ENCODE measurements around the gene JAKMIP1.

JAKMIP1 gene

GRCh38 chr4:6110681-6111353, 89.5 kb downstream of the JAKMIP1 start:
- DNase-seq (ENCODE audit: low spot score in 2 of 2) (no peak), ATAC-seq (replicated peaks; ENCODE audit: extremely low read depth, poor library complexity, severe bottlenecking) (no peak)
- H3K36me3 Mint-ChIP-seq (ENCODE audit: insufficient read depth) = peaks cover 14% of the 10 kb centered on the region
- no peaks in the 10 kb centered on the region for H3K9me3 Mint-ChIP-seq
- peaks cover 16% of the 10 kb centered on the region for H3K4me1 Mint-ChIP-seq
- H3K27ac Mint-ChIP-seq (ENCODE audit: low read depth) = no peak overlapping the region
- H3K27me3 Mint-ChIP-seq = no peaks in the 10 kb centered on the region
- H3K4me3 Mint-ChIP-seq = no peak overlapping the region

- DNase-seq (ENCODE audit: low spot score in 2 of 2) (no peak), ATAC-seq (replicated peaks; ENCODE audit: extremely low read depth, poor library complexity, severe bottlenecking) (no peak)
- no peak overlapping the region for H3K4me3 Mint-ChIP-seq
- H3K4me1 Mint-ChIP-seq = peaks cover 16% of the 10 kb centered on the region
- no peak overlapping the region for H3K27ac Mint-ChIP-seq (ENCODE audit: low read depth)
- H3K27me3 Mint-ChIP-seq = no peaks in the 10 kb centered on the region
- H3K9me3 Mint-ChIP-seq = no peaks in the 10 kb centered on the region
- peaks cover 14% of the 10 kb centered on the region for H3K36me3 Mint-ChIP-seq (ENCODE audit: insufficient read depth)
Observed at GRCh38 chr4:6109842-6110560, 90.3 kb downstream of the JAKMIP1 start.

DNA sequence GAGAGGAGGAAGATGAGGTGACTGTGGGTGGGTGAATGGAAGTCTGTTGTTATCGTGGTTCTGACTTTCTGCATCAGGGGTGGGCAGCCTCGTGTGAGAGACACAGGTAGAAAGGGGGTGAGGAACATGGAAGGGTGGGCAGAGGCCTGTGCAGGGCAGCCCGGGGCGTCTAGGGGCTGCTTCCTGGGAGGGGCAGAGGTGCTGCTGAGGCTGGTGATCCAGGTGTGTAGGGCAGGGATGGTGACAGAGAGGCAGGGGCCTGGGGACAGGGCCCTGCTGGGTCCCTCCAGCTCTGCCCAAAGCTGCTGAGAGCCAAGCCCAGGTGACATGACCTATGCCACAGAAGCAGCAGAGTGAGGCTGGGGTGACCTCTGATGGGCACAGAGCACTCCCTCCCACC, 92.5 kb downstream of the JAKMIP1 start:
- DNase-seq (ENCODE audit: low spot score in 2 of 2) (no peak), ATAC-seq (replicated peaks; ENCODE audit: extremely low read depth, poor library complexity, severe bottlenecking) (no peak)
- no peaks in the 10 kb centered on the region for H3K27me3 Mint-ChIP-seq
- no peaks in the 10 kb centered on the region for H3K9me3 Mint-ChIP-seq
- peaks cover 9% of the 10 kb centered on the region for H3K4me1 Mint-ChIP-seq
- peaks cover 24% of the 10 kb centered on the region for H3K36me3 Mint-ChIP-seq (ENCODE audit: insufficient read depth)
- H3K4me3 Mint-ChIP-seq = no peak overlapping the region
- H3K27ac Mint-ChIP-seq (ENCODE audit: low read depth) = no peak overlapping the region

GRCh38 chr4:6107114-6107791, 93.1 kb downstream of the JAKMIP1 start:
- Mint-ChIP-seq H3K4me3 (no peak overlapping the region), H3K9me3 (no peaks in the 10 kb centered on the region), H3K36me3 (ENCODE audit: insufficient read depth) (peaks cover 24% of the 10 kb centered on the region), H3K27me3 (no peaks in the 10 kb centered on the region), H3K27ac (ENCODE audit: low read depth) (no peak overlapping the region), H3K4me1 (peaks cover 9% of the 10 kb centered on the region)
- ATAC-seq (replicated peaks; ENCODE audit: extremely low read depth, poor library complexity, severe bottlenecking) (no peak), DNase-seq (ENCODE audit: low spot score in 2 of 2) (no peak)

DNA sequence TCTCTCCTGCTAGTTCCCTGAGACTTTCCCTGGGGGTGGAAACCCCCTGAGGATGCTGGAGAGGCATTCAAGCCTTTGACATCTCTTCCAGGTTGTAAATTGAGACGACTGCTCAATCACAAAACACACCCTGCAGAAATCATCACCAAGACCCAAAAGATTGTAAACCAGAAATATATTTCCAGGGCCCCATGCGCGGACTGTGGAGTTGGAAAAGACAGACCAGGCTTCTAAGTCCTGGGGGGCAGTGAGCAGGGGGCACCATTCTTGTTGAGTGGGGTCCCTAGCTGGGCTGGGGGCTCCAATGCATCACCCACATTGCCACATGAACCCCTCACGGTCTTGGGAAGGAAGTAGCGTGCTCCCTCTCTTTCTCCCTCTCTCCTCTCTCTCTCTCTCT, 94.2 kb downstream of the JAKMIP1 start:
- no peak overlapping the region for H3K4me3 Mint-ChIP-seq
- no peak overlapping the region for H3K27ac Mint-ChIP-seq (ENCODE audit: low read depth)
- no peaks in the 10 kb centered on the region for H3K9me3 Mint-ChIP-seq
- no peaks in the 10 kb centered on the region for H3K27me3 Mint-ChIP-seq
- no peak for ATAC-seq (replicated peaks; ENCODE audit: extremely low read depth, poor library complexity, severe bottlenecking)
- H3K36me3 Mint-ChIP-seq (ENCODE audit: insufficient read depth) = peaks cover 27% of the 10 kb centered on the region
- no peak for DNase-seq (ENCODE audit: low spot score in 2 of 2)
- peaks cover 9% of the 10 kb centered on the region for H3K4me1 Mint-ChIP-seq

- Mint-ChIP-seq H3K36me3 (ENCODE audit: insufficient read depth) (peaks cover 30% of the 10 kb centered on the region), H3K4me3 (no peak overlapping the region), H3K4me1 (peaks cover 9% of the 10 kb centered on the region), H3K27me3 (no peaks in the 10 kb centered on the region), H3K27ac (ENCODE audit: low read depth) (no peak overlapping the region), H3K9me3 (no peaks in the 10 kb centered on the region)
- ATAC-seq (replicated peaks; ENCODE audit: extremely low read depth, poor library complexity, severe bottlenecking) (no peak), DNase-seq (ENCODE audit: low spot score in 2 of 2) (no peak)
Observed at GRCh38 chr4:6105311-6105911, 94.9 kb downstream of the JAKMIP1 start.

GRCh38 chr4:6104541-6105130, 95.7 kb downstream of the JAKMIP1 start:
- DNase-seq (ENCODE audit: low spot score in 2 of 2) (no peak), ATAC-seq (replicated peaks; ENCODE audit: extremely low read depth, poor library complexity, severe bottlenecking) (no peak)
- no peaks in the 10 kb centered on the region for H3K9me3 Mint-ChIP-seq
- no peak overlapping the region for H3K4me3 Mint-ChIP-seq
- no peaks in the 10 kb centered on the region for H3K27me3 Mint-ChIP-seq
- peaks cover 30% of the 10 kb centered on the region for H3K36me3 Mint-ChIP-seq (ENCODE audit: insufficient read depth)
- peaks cover 9% of the 10 kb centered on the region for H3K4me1 Mint-ChIP-seq
- H3K27ac Mint-ChIP-seq (ENCODE audit: low read depth) = no peak overlapping the region

GRCh38 chr4:6097581-6097980, 102.8 kb downstream of the JAKMIP1 start:
- H3K4me3 Mint-ChIP-seq = no peak overlapping the region
- peak overlapping the region; percentile 83 for H3K27ac Mint-ChIP-seq (ENCODE audit: low read depth)
- ATAC-seq (replicated peaks; ENCODE audit: extremely low read depth, poor library complexity, severe bottlenecking) = no peak
- DNase-seq (ENCODE audit: low spot score in 2 of 2) = no peak
- H3K4me1 Mint-ChIP-seq = peaks cover 8% of the 10 kb centered on the region
- peaks cover 5% of the 10 kb centered on the region for H3K9me3 Mint-ChIP-seq
- no peaks in the 10 kb centered on the region for H3K27me3 Mint-ChIP-seq
- peaks cover 11% of the 10 kb centered on the region for H3K36me3 Mint-ChIP-seq (ENCODE audit: insufficient read depth)

DNA sequence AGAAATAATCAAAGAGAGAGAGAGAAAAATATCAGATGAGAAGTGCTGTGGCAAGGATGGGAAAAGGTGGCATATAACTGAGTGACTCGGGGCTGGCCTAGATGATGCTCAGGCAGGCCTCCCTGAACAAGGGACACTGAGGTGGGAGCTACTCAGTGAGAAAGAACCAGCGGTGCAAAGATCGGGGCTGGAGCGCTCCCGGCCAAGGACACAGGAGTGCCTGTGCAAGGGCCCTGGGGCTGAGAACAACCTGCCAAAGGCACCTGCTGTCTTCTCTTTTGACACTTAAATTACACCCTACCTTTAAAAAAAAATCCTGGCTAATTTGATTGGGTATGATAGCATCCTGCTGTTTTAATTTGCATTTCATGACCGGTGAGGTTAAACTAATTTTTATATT, 104.5 kb downstream of the JAKMIP1 start:
- Mint-ChIP-seq H3K27me3 (no peaks in the 10 kb centered on the region), H3K9me3 (peaks cover 5% of the 10 kb centered on the region), H3K27ac (ENCODE audit: low read depth) (no peak overlapping the region), H3K36me3 (ENCODE audit: insufficient read depth) (peaks cover 6% of the 10 kb centered on the region), H3K4me1 (peaks cover 24% of the 10 kb centered on the region), H3K4me3 (no peak overlapping the region)
- no peak for DNase-seq (ENCODE audit: low spot score in 2 of 2)
- ATAC-seq (replicated peaks; ENCODE audit: extremely low read depth, poor library complexity, severe bottlenecking) = no peak

GRCh38 chr4:6095023-6095752, 105.2 kb downstream of the JAKMIP1 start:
- no peak for DNase-seq (ENCODE audit: low spot score in 2 of 2)
- Mint-ChIP-seq H3K4me1 (peaks cover 27% of the 10 kb centered on the region), H3K4me3 (no peak overlapping the region), H3K9me3 (peaks cover 5% of the 10 kb centered on the region), H3K36me3 (ENCODE audit: insufficient read depth) (peaks cover 5% of the 10 kb centered on the region), H3K27me3 (no peaks in the 10 kb centered on the region), H3K27ac (ENCODE audit: low read depth) (peak overlapping the region; percentile 81)
- ATAC-seq (replicated peaks; ENCODE audit: extremely low read depth, poor library complexity, severe bottlenecking) = no peak

DNA sequence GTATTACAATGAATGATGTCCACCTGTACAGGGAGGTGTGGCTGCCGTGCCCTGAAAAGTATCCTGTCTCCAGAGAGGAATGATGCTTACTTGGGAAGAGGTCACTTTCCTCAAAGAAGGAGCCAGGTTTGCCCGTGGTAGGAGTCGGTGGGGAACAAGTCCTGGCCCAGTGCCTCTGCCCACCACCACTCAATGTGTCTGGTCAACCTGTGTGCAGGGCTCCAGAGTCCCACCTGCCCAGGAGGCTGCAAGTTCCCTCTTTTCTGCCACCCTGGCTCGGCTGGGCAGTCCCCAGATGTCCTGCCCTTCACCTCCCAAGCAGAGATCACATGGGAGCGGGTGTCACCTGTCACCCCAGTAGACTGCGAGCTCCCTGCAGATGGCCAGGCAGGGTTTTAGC, 106.7 kb downstream of the JAKMIP1 start:
- Mint-ChIP-seq H3K27me3 (no peaks in the 10 kb centered on the region), H3K36me3 (ENCODE audit: insufficient read depth) (peaks cover 5% of the 10 kb centered on the region), H3K4me3 (no peak overlapping the region), H3K9me3 (peaks cover 5% of the 10 kb centered on the region), H3K4me1 (peaks cover 27% of the 10 kb centered on the region), H3K27ac (ENCODE audit: low read depth) (no peak overlapping the region)
- DNase-seq (ENCODE audit: low spot score in 2 of 2) = no peak
- no peak for ATAC-seq (replicated peaks; ENCODE audit: extremely low read depth, poor library complexity, severe bottlenecking)

- H3K9me3 Mint-ChIP-seq = peaks cover 5% of the 10 kb centered on the region
- peaks cover 33% of the 10 kb centered on the region for H3K4me1 Mint-ChIP-seq
- ATAC-seq (replicated peaks; ENCODE audit: extremely low read depth, poor library complexity, severe bottlenecking) (no peak), DNase-seq (ENCODE audit: low spot score in 2 of 2) (no peak)
- H3K36me3 Mint-ChIP-seq (ENCODE audit: insufficient read depth) = peaks cover 5% of the 10 kb centered on the region
- no peak overlapping the region for H3K4me3 Mint-ChIP-seq
- peak overlapping the region; percentile 82 for H3K27ac Mint-ChIP-seq (ENCODE audit: low read depth)
- no peaks in the 10 kb centered on the region for H3K27me3 Mint-ChIP-seq
Observed at GRCh38 chr4:6092971-6093370, 107.4 kb downstream of the JAKMIP1 start.

Data from central memory CD8-positive, alpha-beta T cell (primary cell).